Activated T-helper 2 cell treated with anti-CD3 and anti-CD28 coated beads, Interferon-gamma antibody, Interleukin-2, Interleukin-4, amounts not matched to agents 10 μg/mL and 5 μg/mL and 100 μg/mL, durations not matched to agents 14 hours and 24 hours and 36 hours (primary cell): ENCODE measurements around the gene ANKRD28. TPM values are rescaled to one million over a fixed set of nuclear protein-coding genes. Genes with fewer than 3 reads are reported as not detected.
"Not testable (repeated sequence)": the region's sequence is repeated elsewhere in the genome, so short reads cannot be mapped to it uniquely, and the experiment has no call there.

Source experiments
- DNase-seq: peaks from one replicate; pipeline ENCODE4 v3.0.0; 2021; ENCODE audit warnings: low spot score
- H3K27ac Mint-ChIP-seq: one replicate; pipeline ENCODE4 v1.8.0; 2021; ENCODE audit warnings: mixed read lengths
- H3K27me3 Mint-ChIP-seq: one replicate; pipeline ENCODE4 v1.8.0; 2021; ENCODE audit warnings: low read depth, mixed read lengths
- H3K36me3 Mint-ChIP-seq: one replicate; pipeline ENCODE4 v1.8.0; 2021; ENCODE audit warnings: low read depth, mixed read lengths
- H3K4me1 Mint-ChIP-seq: one replicate; pipeline ENCODE4 v1.8.0; 2021; ENCODE audit warnings: low read depth, mixed read lengths
- H3K4me3 Mint-ChIP-seq: one replicate; pipeline ENCODE4 v1.8.0; 2021; ENCODE audit warnings: low read depth, mild to moderate bottlenecking, moderate library complexity, mixed read lengths
- H3K9me3 Mint-ChIP-seq: one replicate; pipeline ENCODE4 v1.8.0; 2021; ENCODE audit warnings: mixed read lengths
- intact Hi-C: fragments of 100-400 bp; cut with micrococcal nuclease; formaldehyde crosslinking; loops from one replicate; pipeline ENCODE4 v1.15.1; 2023
- total RNA-seq: library from RNA; stranded (reverse); gene quantifications from 2 replicates; pipeline ENCODE4 v1.2.3, GENCODE V29; 2022

ANKRD28 gene
- total RNA-seq, 1 donor from 2014 or later: 44.2 TPM

DNA sequence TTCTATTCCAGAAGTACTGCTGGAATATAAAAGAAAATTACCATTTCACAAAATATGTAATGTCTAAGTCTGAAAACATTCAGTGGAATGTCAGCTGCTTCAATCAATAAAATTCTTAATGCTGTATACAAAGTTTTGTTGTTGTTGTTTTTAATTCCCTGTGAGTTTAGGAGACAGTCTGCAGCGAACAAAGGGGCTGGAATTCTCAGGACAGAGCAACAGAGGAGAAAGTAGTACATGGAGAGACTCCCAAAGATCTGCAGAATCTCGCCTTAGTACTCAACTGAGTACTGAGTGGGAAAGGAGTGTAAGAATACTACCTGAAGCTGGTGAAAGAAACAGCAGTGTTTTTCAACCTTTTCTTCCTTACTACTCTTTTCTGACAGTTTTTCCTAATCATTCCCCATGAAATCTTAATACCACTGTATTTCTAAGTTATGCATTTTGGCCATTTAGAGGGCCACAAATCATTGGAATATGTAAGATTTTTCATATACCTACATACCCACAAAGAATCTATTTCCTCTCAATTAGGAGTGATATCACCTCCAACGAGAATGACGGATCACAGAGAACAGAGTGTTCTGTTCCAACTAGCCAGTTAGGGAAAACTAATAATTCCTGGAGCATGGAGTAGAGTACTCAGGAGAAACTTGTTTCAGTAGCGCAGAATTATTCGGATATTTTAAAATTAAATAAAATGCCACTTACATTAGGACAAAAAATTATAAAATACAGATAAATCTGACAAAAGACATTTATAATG lies 16.0 kb downstream of the ANKRD28 start:
- H3K27ac Mint-ChIP-seq: no peak overlapping the region
- DNase-seq: no peak
- H3K9me3 Mint-ChIP-seq: no peaks in the 10 kb centered on the region
- H3K36me3 Mint-ChIP-seq: peaks cover 75% of the 10 kb centered on the region
- H3K4me1 Mint-ChIP-seq: peaks cover 33% of the 10 kb centered on the region
- intact Hi-C loops: no loop called here
- H3K4me3 Mint-ChIP-seq: no peak overlapping the region
- H3K27me3 Mint-ChIP-seq: no peaks in the 10 kb centered on the region

DNA sequence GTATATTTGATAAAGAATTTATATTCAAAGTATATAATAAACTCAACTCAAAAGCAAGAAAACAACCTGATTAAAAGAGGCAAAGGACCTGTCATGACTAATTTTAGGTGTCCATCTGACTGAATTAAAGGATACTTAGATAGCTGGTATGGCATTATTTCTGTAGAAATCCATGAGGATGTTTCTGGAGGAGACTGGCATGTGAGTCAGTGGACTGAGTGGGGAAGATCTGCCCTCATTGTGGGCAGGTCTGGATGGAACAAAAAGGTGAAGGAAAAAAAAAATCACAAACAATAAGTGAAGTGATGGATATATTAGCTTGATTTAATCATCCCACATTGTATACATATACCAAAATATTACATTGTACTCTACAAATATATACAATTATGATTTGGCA lies 16.6 kb downstream of the ANKRD28 start:
- intact Hi-C loops: no loop called here

DNA sequence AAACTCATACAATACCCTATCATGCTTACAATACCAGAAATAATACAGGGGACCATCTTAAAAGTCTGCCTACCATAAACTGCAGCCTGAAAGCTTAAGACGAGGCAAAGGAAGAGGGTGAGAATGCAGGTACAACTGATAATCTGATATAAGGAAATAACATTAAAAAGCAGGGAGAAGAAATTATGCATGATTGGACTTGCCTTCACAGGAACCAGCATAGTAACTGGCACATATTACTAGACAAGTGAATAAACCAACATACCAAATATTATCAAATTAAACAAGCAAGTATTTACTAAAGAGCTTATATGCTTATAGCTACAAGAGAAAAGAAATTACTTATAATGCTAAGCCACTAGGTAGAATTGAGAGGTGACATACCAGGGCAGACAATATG lies 18.7 kb downstream of the ANKRD28 start:
- Mint-ChIP-seq H3K36me3 (peaks cover 71% of the 10 kb centered on the region), H3K4me3 (no peak overlapping the region), H3K27ac (no peak overlapping the region), H3K9me3 (no peaks in the 10 kb centered on the region), H3K4me1 (peaks cover 39% of the 10 kb centered on the region), H3K27me3 (no peaks in the 10 kb centered on the region)
- DNase-seq: no peak
- intact Hi-C loops: no loop called here

More for the DNA sequence above, 16.6 kb downstream of the ANKRD28 start:
- Mint-ChIP-seq H3K4me3 (no peak overlapping the region), H3K27ac (peak overlapping the region; percentile 52), H3K36me3 (peaks cover 76% of the 10 kb centered on the region), H3K4me1 (peaks cover 34% of the 10 kb centered on the region), H3K27me3 (no peaks in the 10 kb centered on the region), H3K9me3 (no peaks in the 10 kb centered on the region)
- DNase-seq: no peak

DNA sequence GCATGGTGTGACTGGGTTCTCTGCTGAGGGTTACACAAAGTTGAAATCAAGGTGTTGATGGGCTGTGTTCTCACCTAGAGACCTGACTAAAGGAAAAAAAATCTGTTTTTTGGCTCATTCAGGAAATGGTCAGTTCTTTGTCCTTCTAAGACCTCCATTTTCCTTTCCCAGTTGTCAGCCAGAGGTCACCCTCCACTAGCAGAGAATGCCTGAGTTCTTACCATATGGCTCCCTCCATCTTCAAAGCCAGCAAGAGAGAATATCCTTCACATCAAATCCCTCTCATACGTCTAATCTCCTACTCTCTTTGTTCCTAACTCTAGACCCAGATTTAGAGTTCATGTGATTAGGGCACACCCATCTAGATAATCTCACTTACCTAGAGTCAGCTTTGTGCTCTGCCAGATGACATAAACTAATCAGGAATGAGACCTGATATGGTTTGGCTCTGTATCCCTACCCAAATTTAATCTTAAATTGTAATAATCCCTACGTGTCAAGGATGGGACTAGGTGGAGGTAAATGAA lies 19.4 kb downstream of the ANKRD28 start:
- Mint-ChIP-seq H3K36me3 (peaks cover 71% of the 10 kb centered on the region), H3K9me3 (no peaks in the 10 kb centered on the region), H3K4me1 (peaks cover 42% of the 10 kb centered on the region), H3K4me3 (no peak overlapping the region), H3K27me3 (no peaks in the 10 kb centered on the region), H3K27ac (no peak overlapping the region)
- DNase-seq: no peak
- intact Hi-C loops: no loop called here

DNA sequence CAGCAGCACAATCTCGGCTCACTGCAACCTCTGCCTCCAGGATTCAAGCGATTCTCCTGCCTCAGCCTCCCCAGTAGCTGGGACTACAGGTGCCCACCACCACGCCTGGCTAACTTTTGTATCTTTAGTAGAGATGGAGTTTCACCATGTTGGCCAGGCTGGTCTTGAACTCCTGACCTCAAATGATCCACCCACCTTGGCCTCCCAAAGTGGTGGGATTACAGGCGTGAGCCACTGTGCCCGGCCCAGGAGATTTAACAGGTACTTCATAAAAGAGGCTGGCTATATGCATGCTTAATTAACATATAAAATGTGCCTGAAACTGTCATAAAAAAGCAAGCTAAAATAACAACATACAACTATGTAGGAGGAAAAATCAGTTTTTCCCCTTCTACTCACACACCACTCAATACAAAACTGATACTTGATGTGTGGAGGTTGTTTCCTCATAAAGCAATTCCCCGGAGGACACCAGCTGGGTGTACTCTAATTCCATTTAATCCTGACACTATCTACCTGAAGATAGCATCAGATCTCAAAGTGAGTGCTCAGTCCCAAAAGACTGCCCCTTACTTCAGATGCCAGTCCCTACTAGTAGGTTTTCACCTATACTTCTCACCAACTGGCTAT lies 22.7 kb downstream of the ANKRD28 start:
- intact Hi-C loops, DNase-seq, H3K27me3 Mint-ChIP-seq, H3K4me3 Mint-ChIP-seq: not testable (repeated sequence)
- Mint-ChIP-seq H3K36me3 (peaks cover 79% of the 10 kb centered on the region), H3K4me1 (peaks cover 53% of the 10 kb centered on the region), H3K27ac (peak overlapping the region; percentile 53), H3K9me3 (peaks cover 16% of the 10 kb centered on the region)

DNA sequence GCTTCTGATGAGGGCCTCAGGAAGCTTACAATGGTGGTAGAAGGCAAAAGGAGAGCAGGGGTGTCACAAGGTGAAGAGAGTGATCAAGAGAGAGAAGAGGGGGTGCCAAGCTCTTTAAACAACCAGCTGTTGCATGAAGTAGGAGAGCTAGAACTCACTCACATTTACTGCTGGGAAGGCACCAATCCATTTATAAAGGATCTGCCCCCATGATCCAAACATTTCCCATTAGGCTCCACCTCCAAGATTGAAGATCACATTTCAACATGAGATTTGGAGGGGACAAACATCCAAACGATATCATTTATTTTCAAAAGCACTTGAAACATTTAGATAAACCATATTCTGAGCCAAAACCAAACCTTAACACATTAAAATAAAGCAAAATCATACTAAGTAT lies 26.3 kb downstream of the ANKRD28 start:
- Mint-ChIP-seq H3K27me3 (no peaks in the 10 kb centered on the region), H3K27ac (no peak overlapping the region), H3K4me1 (peaks cover 67% of the 10 kb centered on the region), H3K9me3 (peaks cover 16% of the 10 kb centered on the region), H3K36me3 (peaks cover 70% of the 10 kb centered on the region), H3K4me3 (no peak overlapping the region)
- intact Hi-C loops: no loop called here
- DNase-seq: no peak

DNA sequence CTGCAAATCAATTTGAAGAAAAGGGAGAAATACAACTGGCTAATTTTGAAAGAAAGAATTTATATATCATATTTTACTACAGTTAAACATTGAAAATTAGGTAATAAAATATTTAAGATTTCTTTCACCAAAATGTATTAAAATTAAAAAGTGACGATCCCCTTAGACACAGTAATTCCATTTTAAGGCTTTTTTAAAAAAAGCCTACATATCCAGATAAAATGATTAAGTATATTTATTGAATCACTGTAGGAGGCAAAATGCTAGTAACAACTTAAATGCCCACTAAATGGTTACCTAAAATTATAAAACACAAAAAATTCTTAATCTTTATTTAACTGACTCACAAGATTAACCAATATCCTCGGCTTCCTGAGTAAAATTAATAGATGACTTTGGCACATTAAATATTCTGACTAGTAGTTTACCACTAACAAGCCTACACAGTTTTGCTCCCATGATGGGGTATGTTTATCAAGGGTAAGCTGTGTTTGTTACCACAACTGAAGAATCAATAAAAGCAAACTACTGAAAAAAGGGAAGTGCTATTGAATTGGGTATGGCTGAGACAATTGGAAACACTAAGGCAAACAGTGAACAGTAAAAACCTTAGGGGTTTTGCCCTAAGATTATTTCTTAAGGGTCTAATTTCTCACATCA lies 28.4 kb downstream of the ANKRD28 start:
- intact Hi-C loops: loop anchor here (1.0 kb wide), 2 partner anchors 23 to 27 kb away; no protein-coding TSS in a partner anchor

DNA sequence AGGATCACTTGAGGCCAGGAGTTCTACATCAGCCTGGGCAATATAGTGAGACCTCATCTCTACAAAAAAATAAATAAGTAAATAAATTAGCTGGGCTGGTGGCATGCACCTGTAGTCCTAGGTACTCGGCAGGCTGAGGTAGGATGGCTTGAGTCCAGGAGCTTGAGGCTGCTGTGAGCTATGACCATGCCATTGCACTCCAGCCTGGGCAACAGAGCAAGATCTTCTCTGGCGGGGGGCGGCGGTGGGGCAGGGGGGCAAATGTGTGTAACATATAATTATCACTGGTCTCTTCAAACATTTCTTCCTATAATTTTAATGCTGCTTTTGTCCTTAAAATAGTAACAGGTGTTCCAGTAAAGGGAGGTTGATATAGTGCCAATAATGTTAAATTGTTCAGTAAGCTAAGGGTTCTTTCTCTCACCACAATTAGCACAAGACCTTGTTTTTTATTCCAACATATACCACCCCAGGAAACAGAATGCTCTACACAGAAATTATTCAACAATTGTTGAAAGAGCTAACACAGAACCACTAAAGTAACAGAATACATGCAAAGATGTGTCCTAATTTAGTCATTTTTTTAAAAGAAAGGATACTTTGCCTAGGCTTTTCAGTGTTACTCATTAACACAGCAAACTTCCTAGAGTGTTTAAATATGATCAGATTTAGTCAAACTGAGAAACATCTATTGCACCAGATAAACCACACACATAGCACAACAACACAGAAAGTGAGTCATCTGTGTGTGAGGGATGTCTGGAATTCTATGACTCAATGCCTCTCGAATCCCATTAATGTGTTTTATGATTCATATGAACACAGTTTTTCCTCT lies 29.1 kb downstream of the ANKRD28 start:
- peaks cover 54% of the 10 kb centered on the region for H3K4me1 Mint-ChIP-seq
- peaks cover 16% of the 10 kb centered on the region for H3K9me3 Mint-ChIP-seq
- intact Hi-C loops: loop anchor here (1.0 kb wide), 2 partner anchors 22 to 28 kb away; no protein-coding TSS in a partner anchor
- H3K4me3 Mint-ChIP-seq: peak overlapping the region; percentile 31
- H3K27ac Mint-ChIP-seq: peak overlapping the region; percentile 65
- peaks cover 64% of the 10 kb centered on the region for H3K36me3 Mint-ChIP-seq
- no peak for DNase-seq
- H3K27me3 Mint-ChIP-seq: no peaks in the 10 kb centered on the region

More for the DNA sequence above, 28.4 kb downstream of the ANKRD28 start:
- peaks cover 71% of the 10 kb centered on the region for H3K36me3 Mint-ChIP-seq
- peaks cover 16% of the 10 kb centered on the region for H3K9me3 Mint-ChIP-seq
- H3K27ac Mint-ChIP-seq: peak overlapping the region; percentile 65
- no peak for DNase-seq
- peaks cover 59% of the 10 kb centered on the region for H3K4me1 Mint-ChIP-seq
- no peak overlapping the region for H3K4me3 Mint-ChIP-seq
- H3K27me3 Mint-ChIP-seq: no peaks in the 10 kb centered on the region

DNA sequence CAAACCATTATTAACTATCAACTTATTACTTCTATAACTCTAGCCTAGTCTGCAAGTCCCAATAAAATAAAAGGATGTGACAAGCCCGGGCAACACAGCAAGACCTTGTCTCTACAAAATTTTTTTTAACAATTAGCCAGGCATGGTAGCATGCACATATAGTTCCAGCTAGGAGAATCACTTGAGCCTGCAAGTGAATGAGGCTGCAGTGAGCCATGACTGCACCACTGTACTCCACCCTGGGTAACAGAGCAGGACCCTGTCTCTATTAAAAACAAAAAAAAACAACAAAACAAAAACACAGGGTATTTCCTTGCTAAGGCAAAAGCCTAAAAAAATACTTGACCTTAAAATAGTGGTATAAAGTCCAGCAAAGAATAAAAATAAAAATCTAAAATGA lies 31.4 kb downstream of the ANKRD28 start:
- DNase-seq: no peak
- Mint-ChIP-seq H3K27me3 (no peaks in the 10 kb centered on the region), H3K4me1 (peaks cover 45% of the 10 kb centered on the region), H3K27ac (no peak overlapping the region), H3K9me3 (peaks cover 6% of the 10 kb centered on the region), H3K4me3 (no peak overlapping the region), H3K36me3 (peaks cover 65% of the 10 kb centered on the region)
- intact Hi-C loops: no loop called here

DNA sequence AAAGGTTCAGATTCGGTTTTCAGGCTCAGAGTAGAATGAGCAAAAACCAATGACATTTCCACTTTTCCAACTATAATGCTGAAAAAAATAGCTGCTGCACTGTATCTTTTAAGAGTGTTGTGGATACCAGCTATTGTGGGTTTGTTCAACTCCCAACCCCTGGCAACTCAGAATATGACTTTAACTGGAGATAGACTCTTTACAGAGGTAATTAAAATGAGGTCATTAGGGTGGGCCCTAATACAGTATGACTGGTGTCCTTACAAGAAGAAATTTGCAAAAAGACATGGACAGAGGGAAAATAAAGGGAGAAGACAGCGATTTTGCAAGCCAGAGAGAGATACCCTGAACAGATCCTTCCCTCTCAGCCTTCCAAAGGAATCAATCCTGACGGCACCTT lies 39.5 kb downstream of the ANKRD28 start:
- Mint-ChIP-seq H3K36me3 (peaks cover 86% of the 10 kb centered on the region), H3K27ac (peak overlapping the region; percentile 60), H3K4me1 (peaks cover 52% of the 10 kb centered on the region), H3K9me3 (no peaks in the 10 kb centered on the region), H3K27me3 (no peaks in the 10 kb centered on the region), H3K4me3 (no peak overlapping the region)
- DNase-seq: no peak
- intact Hi-C loops: no loop called here

DNA sequence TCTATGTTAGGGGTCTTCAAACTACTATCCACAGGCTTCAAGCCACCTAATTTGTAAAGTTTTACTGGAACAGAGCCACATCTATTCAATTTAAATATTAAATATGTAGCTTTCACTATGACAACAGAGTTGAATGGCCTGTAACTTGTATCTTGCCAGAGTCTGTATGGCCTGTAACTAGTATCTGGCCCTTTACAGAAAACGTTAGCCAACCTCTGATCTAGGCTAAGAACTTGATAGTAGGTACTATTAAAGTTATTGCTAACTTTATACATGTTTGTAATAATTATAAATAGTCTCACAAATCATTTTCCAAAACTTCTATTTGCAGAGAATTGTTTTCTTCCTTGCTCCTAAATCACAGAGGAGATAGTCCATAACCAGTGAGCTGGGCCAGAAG lies 40.0 kb downstream of the ANKRD28 start:
- no peak for DNase-seq
- H3K27ac Mint-ChIP-seq: no peak overlapping the region
- intact Hi-C loops: no loop called here
- no peaks in the 10 kb centered on the region for H3K9me3 Mint-ChIP-seq
- peaks cover 53% of the 10 kb centered on the region for H3K4me1 Mint-ChIP-seq
- H3K27me3 Mint-ChIP-seq: no peaks in the 10 kb centered on the region
- H3K4me3 Mint-ChIP-seq: no peak overlapping the region
- peaks cover 86% of the 10 kb centered on the region for H3K36me3 Mint-ChIP-seq

DNA sequence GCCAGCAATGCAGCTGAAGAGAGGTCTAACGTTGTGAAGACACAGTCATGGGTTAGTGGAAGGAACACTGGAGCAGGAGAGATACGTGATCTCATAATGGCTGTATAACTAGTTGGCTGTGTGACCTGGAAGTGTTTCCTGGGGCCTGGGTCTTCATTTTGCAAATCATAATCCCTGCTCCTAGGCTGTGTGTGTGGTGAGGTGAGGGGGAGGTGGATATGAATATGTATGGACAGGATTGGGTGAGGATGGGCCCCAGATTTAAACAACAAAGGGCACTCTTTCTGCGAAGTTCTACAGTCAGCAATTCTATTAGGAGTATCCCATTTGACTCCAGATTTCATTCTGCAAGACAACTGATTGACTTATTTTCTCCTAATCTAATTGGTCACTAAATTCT lies 41.3 kb downstream of the ANKRD28 start:
- no peak for DNase-seq
- Mint-ChIP-seq H3K4me3 (no peak overlapping the region), H3K27ac (no peak overlapping the region), H3K9me3 (no peaks in the 10 kb centered on the region), H3K4me1 (peaks cover 51% of the 10 kb centered on the region), H3K27me3 (no peaks in the 10 kb centered on the region), H3K36me3 (peaks cover 79% of the 10 kb centered on the region)
- intact Hi-C loops: no loop called here
